CD8-positive, alpha-beta memory T cell (primary cell): ENCODE data around the gene ARID5B. TPM values are rescaled to one million over a fixed set of nuclear protein-coding genes. Genes with fewer than 3 reads are reported as not detected.

Experiments used
- CTCF ChIA-PET: fragments of 350-600 bp; sonication (Branson Sonifier 250); formaldehyde crosslinking; loops from one replicate; lab custom pipeline; 2021; ENCODE audit warnings: antibody characterized with exemption; lab: Charles Lee
- POLR2A ChIA-PET: fragments of 350-600 bp; sonication (Branson Sonifier 250); formaldehyde crosslinking; loops from one replicate; lab custom pipeline; 2021; ENCODE audit warnings: antibody characterized with exemption; lab: Charles Lee
- DNase-seq, 5 donors: peaks; one replicate each; pipeline versions ENCODE4 v3.0.0 to v3.0.0-alpha.2; 2020 to 2022; ENCODE audit warnings: mixed read lengths in 1 of 5
- H3K27ac ChIP-seq: one replicate; pipeline ENCODE4 v1.7.0; 2013; ENCODE audit warnings: low read depth, mild to moderate bottlenecking, low read length, moderate library complexity
- H3K27me3 ChIP-seq: 2 replicates; pipeline ENCODE4 v1.7.0; 2013; ENCODE audit warnings: low read length, mild to moderate bottlenecking; ENCODE audit not compliant: insufficient read depth, poor library complexity, severe bottlenecking
- H3K36me3 ChIP-seq: 2 replicates; pipeline ENCODE4 v1.7.0; 2013; ENCODE audit warnings: mild to moderate bottlenecking, low read length, moderate library complexity; ENCODE audit not compliant: insufficient read depth
- H3K4me1 ChIP-seq: 2 replicates; pipeline ENCODE4 v1.7.0; 2013; ENCODE audit warnings: mild to moderate bottlenecking, low read length, moderate library complexity; ENCODE audit not compliant: insufficient read depth
- H3K4me3 ChIP-seq: 2 replicates; pipeline ENCODE4 v1.7.0; 2013; ENCODE audit warnings: mild to moderate bottlenecking, low read length
- H3K9me3 ChIP-seq: 2 replicates; pipeline ENCODE4 v1.7.0; 2013; ENCODE audit warnings: mild to moderate bottlenecking, low read length
- H3K27ac Mint-ChIP-seq, 8 donors: one replicate each; pipeline ENCODE4 v1.8.0; 2020 to 2021; ENCODE audit warnings: mixed read lengths in 8 of 8, mild to moderate bottlenecking in 6 of 8, inconsistent platforms in 3 of 8, moderate library complexity in 3 of 8
- H3K27me3 Mint-ChIP-seq, 2 donors: one replicate each; pipeline ENCODE4 v1.8.0; 2020 to 2021; ENCODE audit warnings: mixed read lengths in 2 of 2, mild to moderate bottlenecking in 1 of 2, moderate library complexity in 1 of 2
- H3K36me3 Mint-ChIP-seq, 3 donors: one replicate each; pipeline ENCODE4 v1.8.0; 2020 to 2021; ENCODE audit warnings: mixed read lengths in 3 of 3, inconsistent platforms in 1 of 3, mild to moderate bottlenecking in 1 of 3
- H3K4me1 Mint-ChIP-seq, 3 donors: one replicate each; pipeline ENCODE4 v1.8.0; 2020 to 2021; ENCODE audit warnings: mixed read lengths in 3 of 3, inconsistent platforms in 1 of 3, mild to moderate bottlenecking in 1 of 3
- H3K4me3 Mint-ChIP-seq, 7 donors: one replicate each; pipeline ENCODE4 v1.8.0; 2020 to 2021; ENCODE audit warnings: mixed read lengths in 7 of 7, mild to moderate bottlenecking in 6 of 7, moderate library complexity in 4 of 7, inconsistent platforms in 2 of 7
- H3K9me3 Mint-ChIP-seq, 5 donors: one replicate each; pipeline ENCODE4 v1.8.0; 2020 to 2022; ENCODE audit warnings: mixed read lengths in 5 of 5, mild to moderate bottlenecking in 3 of 5, moderate library complexity in 2 of 5, inconsistent platforms in 1 of 5
- polyA plus RNA-seq: library from polyadenylated mRNA; unstranded; fragments of 300-500 nt; fragmentation: Illumina TruSeq; gene quantifications from one replicate; pipeline ENCODE4 v1.2.3, GENCODE V29; 2021
- total RNA-seq, 2 experiments: library from RNA; stranded (reverse); gene quantifications; one replicate each; pipeline ENCODE4 v1.2.3, GENCODE V29; 2021

ARID5B gene
- total and polyA plus RNA-seq, 3 experiments from 2014 or later: 37.1 to 48.7 (median 38.4) TPM

DNA sequence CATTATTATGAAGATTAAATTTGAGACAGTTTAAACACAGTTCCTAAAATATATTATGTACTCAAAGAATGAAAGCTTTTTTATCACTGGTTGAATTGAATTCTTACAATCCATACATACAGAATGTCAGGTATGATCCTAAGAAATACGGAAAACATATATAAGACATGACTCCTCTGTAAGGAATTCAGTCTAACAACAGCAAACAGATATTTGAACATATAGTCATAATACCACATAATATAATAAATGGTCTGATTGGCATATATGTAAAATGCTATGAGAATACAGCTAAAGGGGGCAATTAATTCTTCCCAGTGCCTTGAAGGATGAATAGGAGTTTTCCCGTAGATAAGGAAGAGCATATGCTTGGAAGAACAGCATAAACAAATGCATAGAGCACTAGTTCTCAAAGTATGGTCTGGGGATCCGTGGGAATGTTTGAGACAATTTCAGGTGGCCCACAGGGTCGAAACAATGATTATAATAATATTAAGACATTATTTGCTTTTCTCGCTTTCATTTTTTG lies 10.6 kb upstream of the ARID5B start:
- no peaks in the 10 kb centered on the region for H3K9me3 Mint-ChIP-seq
- H3K36me3 Mint-ChIP-seq: no peaks in the 10 kb centered on the region
- Histone ChIP-seq H3K4me1 (no peaks in the 10 kb centered on the region), H3K27ac (no peak overlapping the region), H3K4me3 (no peak overlapping the region), H3K27me3 (no peaks in the 10 kb centered on the region), H3K36me3 (no peaks in the 10 kb centered on the region), H3K9me3 (no peaks in the 10 kb centered on the region)
- DNase-seq: no peak
- no peak overlapping the region for H3K4me3 Mint-ChIP-seq
- no peaks in the 10 kb centered on the region for H3K4me1 Mint-ChIP-seq
- H3K27me3 Mint-ChIP-seq: peaks cover 2 to 10% of the 10 kb centered on the region in 2 donors
- POLR2A ChIA-PET: no interaction called here
- no peak overlapping the region for H3K27ac Mint-ChIP-seq
- CTCF ChIA-PET: interaction anchor here (0.8 to 1.5 kb wide), 3 partner anchors 8 to 15 kb away, joined by 3 to 5 read pairs (median 3); no protein-coding TSS in a partner anchor

DNA sequence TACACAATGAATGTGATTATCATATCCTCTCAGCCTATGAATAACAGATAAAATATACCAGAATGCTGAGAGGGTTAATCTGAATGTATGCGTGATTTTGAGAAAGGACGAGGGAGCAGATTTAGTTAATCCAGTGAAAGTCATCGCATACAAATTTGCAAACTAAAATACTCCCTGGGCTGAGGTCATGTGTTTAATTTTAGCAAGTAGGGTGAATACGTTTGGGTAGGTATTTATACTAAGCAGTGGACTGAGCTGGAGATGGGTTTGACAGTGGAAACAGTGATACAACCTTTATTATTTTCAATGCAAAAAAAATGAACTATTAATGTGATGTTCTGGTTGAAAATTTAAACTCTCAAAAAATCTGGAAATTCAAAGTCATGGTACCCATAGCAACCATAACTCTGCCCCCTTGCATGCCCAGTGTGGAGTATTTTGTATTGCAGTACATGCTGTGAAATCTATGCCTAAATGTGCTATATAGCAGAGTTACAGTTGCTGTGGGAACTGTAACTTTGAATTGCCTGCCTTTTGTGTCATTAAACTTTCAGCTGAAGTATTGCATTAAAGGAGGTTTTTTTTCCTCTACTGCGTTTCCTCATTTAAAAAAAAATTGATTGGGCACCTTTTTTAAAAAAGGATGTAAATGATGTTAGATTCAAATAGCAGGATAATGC lies 9.5 kb upstream of the ARID5B start:
- Histone ChIP-seq H3K27me3 (no peaks in the 10 kb centered on the region), H3K36me3 (no peaks in the 10 kb centered on the region), H3K9me3 (no peaks in the 10 kb centered on the region), H3K27ac (no peak overlapping the region), H3K4me1 (peaks cover 5% of the 10 kb centered on the region), H3K4me3 (no peak overlapping the region)
- peaks cover 4 to 6% (median 5%) of the 10 kb centered on the region in 3 donors for H3K4me1 Mint-ChIP-seq
- DNase-seq: no peak
- no peak overlapping the region for H3K4me3 Mint-ChIP-seq
- peaks cover 2 to 10% of the 10 kb centered on the region in 2 donors for H3K27me3 Mint-ChIP-seq
- no peak overlapping the region for H3K27ac Mint-ChIP-seq
- H3K9me3 Mint-ChIP-seq: no peaks in the 10 kb centered on the region
- CTCF ChIA-PET: interaction anchor here (1.3 kb wide), 1 partner anchor 14 kb away, joined by 3 read pairs; no protein-coding TSS in a partner anchor
- POLR2A ChIA-PET: no interaction called here
- H3K36me3 Mint-ChIP-seq: no peaks in the 10 kb centered on the region

DNA sequence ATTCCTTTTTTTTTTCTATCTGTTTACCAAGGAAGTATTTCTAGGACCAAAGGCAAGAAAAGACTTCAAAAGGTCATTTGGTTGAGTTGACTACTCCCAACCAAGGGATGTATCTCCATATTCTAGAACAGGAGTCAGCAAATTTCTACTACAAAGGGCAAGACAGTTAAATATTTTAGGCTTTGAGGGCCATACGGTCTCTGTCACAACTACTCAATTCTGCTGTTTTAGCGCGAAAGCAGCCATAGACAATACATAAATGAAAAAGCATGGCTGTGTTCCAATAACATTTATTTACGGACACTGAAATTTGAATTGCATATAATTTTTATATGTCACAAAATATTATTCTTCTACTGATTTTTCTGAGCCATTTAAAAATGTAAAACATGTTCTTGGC lies 8.5 kb upstream of the ARID5B start:
- Mint-ChIP-seq H3K4me1 (peaks cover 14 to 16% (median 14%) of the 10 kb centered on the region in 3 donors), H3K36me3 (no peaks in the 10 kb centered on the region), H3K4me3 (no peak overlapping the region), H3K27me3 (peaks cover 2 to 10% of the 10 kb centered on the region in 2 donors), H3K27ac (no peak overlapping the region), H3K9me3 (no peaks in the 10 kb centered on the region)
- Histone ChIP-seq H3K27me3 (no peaks in the 10 kb centered on the region), H3K4me1 (peaks cover 14% of the 10 kb centered on the region), H3K9me3 (no peaks in the 10 kb centered on the region), H3K36me3 (no peaks in the 10 kb centered on the region), H3K27ac (no peak overlapping the region), H3K4me3 (no peak overlapping the region)
- no peak for DNase-seq
- ChIA-PET CTCF (no interaction called here), POLR2A (no interaction called here)

DNA sequence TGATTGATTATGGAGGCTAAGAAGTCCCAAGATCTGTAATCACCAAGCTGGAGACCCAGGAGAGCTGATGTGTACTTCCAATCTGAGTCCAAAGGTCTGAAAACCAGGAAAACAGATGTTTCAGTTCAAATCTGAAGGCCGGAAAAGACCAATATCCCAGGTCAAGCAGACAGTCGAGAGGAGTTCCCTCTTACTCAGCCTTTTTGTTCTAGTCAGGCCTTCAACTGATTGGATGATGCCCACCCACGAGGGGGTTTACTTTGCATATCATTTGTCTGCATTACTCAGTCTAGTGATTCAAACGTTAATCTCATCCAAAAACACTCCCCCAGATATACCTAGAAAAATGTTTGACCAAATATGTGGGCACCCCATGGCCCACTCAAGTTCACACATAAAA lies 7.4 kb upstream of the ARID5B start:
- H3K36me3 Mint-ChIP-seq: no peaks in the 10 kb centered on the region
- no peaks in the 10 kb centered on the region for H3K9me3 Mint-ChIP-seq
- ChIA-PET POLR2A (no interaction called here), CTCF (interaction anchor here (0.6 kb wide), 1 partner anchor 138 kb away, joined by 3 read pairs; no protein-coding TSS in a partner anchor)
- Histone ChIP-seq H3K27ac (no peak overlapping the region), H3K36me3 (no peaks in the 10 kb centered on the region), H3K4me3 (no peak overlapping the region), H3K9me3 (no peaks in the 10 kb centered on the region), H3K4me1 (peaks cover 23% of the 10 kb centered on the region), H3K27me3 (no peaks in the 10 kb centered on the region)
- peaks cover 24 to 27% (median 26%) of the 10 kb centered on the region in 3 donors for H3K4me1 Mint-ChIP-seq
- H3K4me3 Mint-ChIP-seq: no peak overlapping the region
- no peak for DNase-seq
- H3K27me3 Mint-ChIP-seq: no peaks in the 10 kb centered on the region
- H3K27ac Mint-ChIP-seq: no peak overlapping the region

DNA sequence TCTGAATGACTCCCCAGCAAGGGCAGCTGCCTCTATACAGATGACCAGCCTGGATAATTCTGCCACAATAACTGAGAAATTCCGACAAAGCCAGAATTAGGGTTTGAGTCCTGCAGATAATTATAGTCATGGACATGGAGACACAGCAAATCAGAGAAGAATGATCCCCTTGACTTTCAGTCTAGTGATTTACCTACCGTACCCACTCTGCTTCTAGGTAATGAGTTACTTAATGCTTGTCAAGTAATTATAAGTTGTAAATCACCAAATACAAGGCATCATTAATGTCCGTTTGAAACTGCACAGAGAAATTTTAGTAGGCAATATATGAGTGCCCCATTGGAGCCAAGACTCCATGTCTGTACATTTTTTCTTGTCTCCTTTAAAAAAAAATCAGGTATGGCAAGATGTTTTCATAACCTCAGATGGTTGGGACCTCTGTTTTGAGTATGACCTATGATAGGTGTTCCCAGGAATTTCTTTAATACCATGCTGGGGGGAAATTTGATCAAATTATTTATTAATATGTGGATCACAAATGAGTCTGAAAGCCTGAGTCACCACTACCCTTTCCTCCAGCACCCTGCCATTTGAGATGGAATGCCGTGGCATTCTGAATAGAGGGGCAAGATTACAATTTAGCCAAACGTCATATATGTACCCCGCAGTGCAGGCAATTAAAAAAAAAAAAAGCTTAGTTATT lies 5.5 kb upstream of the ARID5B start:
- Mint-ChIP-seq H3K4me3 (no peak overlapping the region), H3K4me1 (peaks cover 30 to 37% (median 34%) of the 10 kb centered on the region in 3 donors), H3K36me3 (peaks cover 0 to 7% (median 0%) of the 10 kb centered on the region in 3 donors), H3K27me3 (no peaks in the 10 kb centered on the region), H3K27ac (no peak overlapping the region), H3K9me3 (no peaks in the 10 kb centered on the region)
- Histone ChIP-seq H3K27ac (no peak overlapping the region), H3K9me3 (no peaks in the 10 kb centered on the region), H3K36me3 (no peaks in the 10 kb centered on the region), H3K27me3 (no peaks in the 10 kb centered on the region), H3K4me1 (peaks cover 31% of the 10 kb centered on the region), H3K4me3 (no peak overlapping the region)
- ChIA-PET POLR2A (interaction anchor here (0.5 kb wide), 2 partner anchors 38 to 166 kb away, joined by 3 read pairs; no protein-coding TSS in a partner anchor), CTCF (interaction anchor here (0.6 to 2.4 kb wide), 19 partner anchors 10 to 369 kb away, joined by 3 to 26 read pairs (median 5); no protein-coding TSS in a partner anchor)
- no peak for DNase-seq

DNA sequence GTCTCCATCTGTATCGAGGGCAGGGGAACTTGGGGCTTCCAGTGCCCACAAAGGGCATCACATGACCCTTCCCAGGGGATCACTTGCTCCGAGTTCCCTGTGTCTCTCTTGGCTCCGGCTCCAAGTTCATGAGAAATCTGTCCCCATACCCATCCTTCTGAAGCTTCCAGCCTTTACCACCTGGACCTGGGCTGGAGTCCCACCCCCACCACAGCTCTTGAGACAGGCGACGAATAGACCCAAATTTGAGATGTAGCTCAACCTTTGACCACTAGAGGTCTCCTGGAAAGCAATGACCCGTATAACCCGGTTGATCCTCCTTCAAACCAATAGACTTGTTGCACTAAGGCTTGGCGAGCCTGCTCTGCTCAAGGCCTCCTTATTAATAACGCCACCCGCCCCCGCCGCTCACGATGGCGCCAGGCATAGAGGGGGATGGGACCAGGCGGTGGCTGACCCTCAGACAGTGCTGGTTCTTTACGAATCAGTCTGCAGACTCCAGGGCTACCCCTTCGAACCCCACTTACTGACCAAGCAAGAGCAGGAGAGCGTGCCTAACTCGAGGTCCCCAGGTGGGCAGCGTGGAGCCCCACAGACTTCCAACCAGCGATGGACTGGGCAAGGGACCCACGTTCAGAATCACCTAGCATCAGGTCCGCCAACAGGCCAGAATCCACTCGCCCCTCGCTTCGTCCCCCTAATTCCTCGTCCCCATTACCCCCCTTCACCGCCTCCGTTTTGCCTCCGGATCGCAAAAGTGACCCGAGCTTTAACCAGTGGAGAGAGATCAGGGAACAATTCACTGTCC lies 4.4 kb upstream of the ARID5B start:
- no peaks in the 10 kb centered on the region for H3K27me3 ChIP-seq
- peak; percentile 9 to 70 (median 65) for DNase-seq
- Mint-ChIP-seq H3K27ac (peak overlapping the region; percentile 3 to 98 (median 82)), H3K4me3 (peak overlapping the region; percentile 49 to 85 (median 78)), H3K36me3 (peaks cover 0 to 16% (median 0%) of the 10 kb centered on the region in 3 donors), H3K9me3 (no peaks in the 10 kb centered on the region), H3K4me1 (peaks cover 30 to 37% (median 34%) of the 10 kb centered on the region in 3 donors), H3K27me3 (no peaks in the 10 kb centered on the region)
- peaks cover 31% of the 10 kb centered on the region for H3K4me1 ChIP-seq
- CTCF ChIA-PET: interaction anchor here (0.6 to 2.4 kb wide), 30 partner anchors 8 to 477 kb away, joined by 3 to 26 read pairs (median 4); no protein-coding TSS in a partner anchor
- H3K9me3 ChIP-seq: no peaks in the 10 kb centered on the region
- no peaks in the 10 kb centered on the region for H3K36me3 ChIP-seq
- POLR2A ChIA-PET: interaction anchor here (0.5 to 1.7 kb wide), 5 partner anchors 37 to 348 kb away, joined by 3 to 7 read pairs (median 3); no protein-coding TSS in a partner anchor
- H3K27ac ChIP-seq: no peak overlapping the region
- H3K4me3 ChIP-seq: peak overlapping the region; percentile 26

DNA sequence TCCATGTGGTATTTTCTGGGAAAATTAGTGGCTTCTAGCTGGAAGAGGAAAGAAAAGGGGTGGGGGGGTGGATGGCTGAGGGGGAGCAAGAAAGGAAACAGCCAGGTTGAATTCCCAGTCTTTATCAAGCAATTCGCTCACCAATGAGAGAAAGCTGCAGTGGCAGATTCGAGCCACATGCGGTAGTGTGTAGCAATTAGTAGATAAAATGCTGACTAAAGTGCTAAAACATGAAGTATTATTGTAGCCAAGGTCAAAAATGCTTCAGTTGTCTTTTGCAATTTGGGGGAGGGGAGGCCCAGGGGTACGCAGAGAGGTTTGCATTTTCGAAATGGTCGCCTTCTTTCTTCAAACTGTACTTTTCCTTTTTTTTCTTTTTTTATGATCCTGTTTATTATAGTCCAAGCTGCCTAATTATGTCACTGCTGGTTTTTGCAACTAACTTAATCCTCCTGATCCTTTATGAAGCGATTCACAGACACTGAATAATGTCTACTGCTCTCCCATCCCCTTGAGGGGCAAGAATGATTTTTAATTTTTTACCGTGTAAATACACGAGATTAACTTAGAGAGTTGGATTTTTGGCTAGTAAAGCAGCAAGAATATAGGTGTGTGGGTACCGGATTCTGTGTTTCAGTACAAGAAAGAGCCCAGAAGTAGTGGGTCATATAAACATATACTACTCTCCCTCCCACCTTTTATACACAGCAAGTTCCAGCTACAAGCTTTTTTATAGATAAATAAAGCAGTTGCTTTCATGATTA lies 3.6 kb upstream of the ARID5B start:
- ChIA-PET POLR2A (interaction anchor here (0.6 to 1.7 kb wide), 3 partner anchors 45 to 347 kb away, joined by 3 to 7 read pairs (median 3); no protein-coding TSS in a partner anchor), CTCF (interaction anchor here (0.5 to 7.4 kb wide), 14 partner anchors 9 to 382 kb away, joined by 3 to 47 read pairs (median 4); no protein-coding TSS in a partner anchor)
- peak in 1 of 5 donors; percentile 6 for DNase-seq

More for the DNA sequence above, 3.6 kb upstream of the ARID5B start:
- no peaks in the 10 kb centered on the region for H3K27me3 ChIP-seq
- no peaks in the 10 kb centered on the region for H3K36me3 ChIP-seq
- Mint-ChIP-seq H3K4me1 (peaks cover 32 to 39% (median 37%) of the 10 kb centered on the region in 3 donors), H3K27ac (peak overlapping the region in 2 of 8 donors; percentile 6 to 98), H3K4me3 (peak overlapping the region in 6 of 7 donors; percentile 33 to 85 (median 45)), H3K27me3 (peaks cover 0 to 4% of the 10 kb centered on the region in 2 donors), H3K9me3 (no peaks in the 10 kb centered on the region), H3K36me3 (peaks cover 0 to 24% (median 0%) of the 10 kb centered on the region in 3 donors)
- peak overlapping the region; percentile 26 for H3K4me3 ChIP-seq
- no peaks in the 10 kb centered on the region for H3K9me3 ChIP-seq
- no peak overlapping the region for H3K27ac ChIP-seq
- H3K4me1 ChIP-seq: peaks cover 31% of the 10 kb centered on the region
